ENCODE results near the gene SLC4A1.

SLC4A1 gene

GRCh38 chr17:44256671-44257070 lies 11.3 kb downstream of the SLC4A1 start:
- no peak for TF ChIP-seq CTCF (IDR thresholded peaks at IDR 0.05; ENCODE audit: low read depth, low read length)
- no peak for DNase-seq (ENCODE audit: extremely low read depth, low read depth)

- no peak for TF ChIP-seq CTCF (IDR thresholded peaks at IDR 0.05; ENCODE audit: low read depth, low read length)
- no peak for DNase-seq (ENCODE audit: extremely low read depth, low read depth)
Observed at GRCh38 chr17:44255915-44256314, 12.0 kb downstream of the SLC4A1 start.

- no peak for TF ChIP-seq CTCF (IDR thresholded peaks at IDR 0.05; ENCODE audit: low read depth, low read length)
- no peak for DNase-seq (ENCODE audit: extremely low read depth, low read depth)
Observed at GRCh38 chr17:44254361-44255095, 13.4 kb downstream of the SLC4A1 start.

GRCh38 chr17:44253006-44253405 lies 14.9 kb downstream of the SLC4A1 start:
- no peak for DNase-seq (ENCODE audit: extremely low read depth, low read depth)
- TF ChIP-seq CTCF (IDR thresholded peaks at IDR 0.05; ENCODE audit: low read depth, low read length), result no peak

- no peak for DNase-seq (ENCODE audit: extremely low read depth, low read depth)
Observed at GRCh38 chr17:44251062-44251461, 16.9 kb downstream of the SLC4A1 start.

GRCh38 chr17:44249501-44250246 lies 18.3 kb downstream of the SLC4A1 start:
- TF ChIP-seq CTCF (IDR thresholded peaks at IDR 0.05; ENCODE audit: low read depth, low read length), result no peak
- DNase-seq (ENCODE audit: extremely low read depth, low read depth), result no peak

More at GRCh38 chr17:44251062-44251461, 16.9 kb downstream of the SLC4A1 start:
- TF ChIP-seq CTCF (IDR thresholded peaks at IDR 0.05; ENCODE audit: low read depth, low read length), result no peak

All from AG09319 (cell line).